Muscle of back (tissue), 11 donors: ENCODE results near the gene USP34. TPM values are rescaled to one million over a fixed set of nuclear protein-coding genes. Genes with fewer than 3 reads are reported as not detected.
"Not testable (repeated sequence)": the region's sequence is repeated elsewhere in the genome, so short reads cannot be mapped to it uniquely, and the experiment has no call there.

Source experiments
- DNase-seq, 3 donors: peaks; one replicate each; pipeline versions ENCODE4 v3.0.0 to v3.0.0-alpha.2; 2013
- polyA plus RNA-seq, 10 donors: library from polyadenylated mRNA; unstranded; fragments of 120-200 nt; gene quantifications; one replicate each; pipeline ENCODE4 v1.2.1, GENCODE V29; 2013; ENCODE audit not compliant: insufficient read length in 10 of 10

The USP34 gene
- polyA plus RNA-seq, 10 donors, result 63.1 to 109 (median 84.1) TPM

GRCh38 chr2:61187085-61187484 is 283.8 kb downstream of the USP34 start:
- DNase-seq, result no peak

GRCh38 chr2:61185231-61185728 is 285.6 kb downstream of the USP34 start:
- DNase-seq, result no peak

- DNase-seq, result no peak
Measured at GRCh38 chr2:61184263-61184662, 286.6 kb downstream of the USP34 start.

GRCh38 chr2:61183795-61184194 is 287.1 kb downstream of the USP34 start:
- no peak for DNase-seq

GRCh38 chr2:61182059-61182383 is 288.9 kb downstream of the USP34 start:
- DNase-seq, result no peak

GRCh38 chr2:61181382-61182058 is 289.4 kb downstream of the USP34 start:
- no peak for DNase-seq

- no peak for DNase-seq
Measured at GRCh38 chr2:61180686-61181085, 290.2 kb downstream of the USP34 start.

GRCh38 chr2:61179701-61180639 is 290.9 kb downstream of the USP34 start:
- DNase-seq, result peak in 2 of 3 donors; percentile 52 to 57

- DNase-seq, result peak in 1 of 3 donors; percentile 22
Measured at GRCh38 chr2:61178603-61179545, 292.0 kb downstream of the USP34 start.

DNA sequence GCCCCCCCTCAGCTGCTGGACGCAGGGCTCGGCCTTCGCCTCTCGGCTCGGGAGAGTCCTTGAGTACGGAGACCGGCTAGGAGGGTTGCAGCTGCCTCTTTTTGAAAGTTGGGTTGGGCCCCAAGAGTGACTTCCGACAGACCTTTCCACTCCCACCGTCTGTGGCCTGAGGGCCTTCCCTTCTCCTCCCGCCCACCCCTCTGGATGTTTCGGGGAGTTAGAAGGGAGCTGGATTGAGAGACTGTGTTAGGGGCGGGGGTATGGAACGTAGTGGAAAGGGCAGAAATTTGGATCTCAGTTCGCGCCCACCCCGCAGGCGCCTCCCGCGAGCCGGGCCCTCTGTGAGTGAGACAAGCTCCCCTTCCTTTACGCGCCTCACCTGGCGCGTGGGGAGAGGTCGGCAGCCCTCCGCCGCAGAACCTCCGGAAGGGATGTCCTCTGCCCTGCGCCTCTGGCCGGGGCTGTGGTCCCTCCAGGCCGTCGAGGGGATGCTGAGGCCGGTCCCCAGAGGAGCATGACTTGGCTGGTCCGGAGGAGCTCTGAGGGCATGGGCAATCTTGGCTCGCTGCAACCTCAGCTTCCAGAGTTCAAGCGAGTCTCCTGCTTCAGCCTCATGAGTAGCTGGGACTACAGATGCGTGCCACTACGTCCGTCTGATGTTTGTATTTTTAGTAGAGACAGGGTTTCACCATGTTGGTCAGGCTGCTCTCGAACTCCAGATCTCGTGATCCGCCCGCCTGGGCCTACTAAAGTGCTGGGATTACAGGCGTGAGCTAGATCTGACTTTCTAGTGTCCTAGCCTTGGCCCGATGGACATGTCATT is 292.9 kb downstream of the USP34 start:
- DNase-seq, result peak in 1 of 3 donors; percentile 57

DNA sequence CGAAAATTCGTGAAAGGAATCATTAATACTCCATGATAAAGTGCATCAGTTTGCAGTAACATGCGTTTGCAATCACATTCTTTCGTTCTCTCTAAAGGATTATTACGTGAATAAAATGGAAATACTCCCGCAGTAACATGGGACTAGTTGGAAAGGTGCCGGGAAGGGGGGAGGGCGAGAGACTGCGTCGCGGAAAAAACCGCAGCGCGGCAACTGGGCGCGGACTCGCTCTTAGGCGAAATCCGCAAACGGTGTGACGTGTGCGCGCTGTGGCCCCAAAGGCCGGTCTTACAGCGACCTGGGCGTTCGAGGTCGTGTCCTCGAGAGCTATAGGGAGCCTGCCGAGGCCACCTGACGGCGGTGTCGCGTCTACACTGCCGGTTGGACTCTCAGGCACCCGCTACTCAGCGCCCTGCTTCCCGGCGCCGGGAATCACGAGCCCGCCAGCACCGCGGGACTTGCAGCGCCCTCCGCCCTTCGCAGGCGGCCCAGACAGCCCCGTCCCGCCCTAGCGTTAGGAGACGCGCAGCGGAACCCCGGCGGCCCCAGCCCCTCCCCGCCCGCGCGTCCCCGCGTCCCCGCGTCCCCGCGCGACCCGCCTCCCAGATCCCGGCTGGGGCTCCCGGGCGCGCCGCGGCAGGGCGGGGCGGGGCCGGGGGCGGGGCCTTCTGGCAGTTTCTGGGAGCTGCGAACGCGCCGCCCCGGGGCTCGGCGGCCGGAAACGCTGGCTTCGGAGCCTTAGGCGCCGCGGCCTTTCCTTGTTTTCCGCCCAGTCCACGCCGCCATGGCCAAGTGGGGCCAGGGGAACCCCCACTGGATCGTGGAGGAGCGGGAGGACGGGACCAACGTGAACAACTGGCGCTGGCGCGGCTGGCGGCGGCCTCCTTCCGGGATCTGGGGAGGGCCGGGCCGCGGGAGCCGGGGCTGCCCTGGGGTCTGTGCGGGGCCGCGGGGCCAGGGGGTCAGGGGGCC is 293.8 kb downstream of the USP34 start:
- peak; percentile 94 to 98 (median 96) for DNase-seq

- no peak for DNase-seq
Measured at GRCh38 chr2:61175036-61175435, 295.9 kb downstream of the USP34 start.

GRCh38 chr2:61173116-61173515 is 297.8 kb downstream of the USP34 start:
- no peak for DNase-seq

- DNase-seq, result no peak
Measured at GRCh38 chr2:61172671-61173070, 298.2 kb downstream of the USP34 start.

GRCh38 chr2:61167579-61167978 is 303.3 kb downstream of the USP34 start:
- no peak for DNase-seq

- DNase-seq, result no peak
Measured at GRCh38 chr2:61165946-61166345, 304.9 kb downstream of the USP34 start.

GRCh38 chr2:61165082-61165481 is 305.8 kb downstream of the USP34 start:
- not testable (repeated sequence) for DNase-seq

DNA sequence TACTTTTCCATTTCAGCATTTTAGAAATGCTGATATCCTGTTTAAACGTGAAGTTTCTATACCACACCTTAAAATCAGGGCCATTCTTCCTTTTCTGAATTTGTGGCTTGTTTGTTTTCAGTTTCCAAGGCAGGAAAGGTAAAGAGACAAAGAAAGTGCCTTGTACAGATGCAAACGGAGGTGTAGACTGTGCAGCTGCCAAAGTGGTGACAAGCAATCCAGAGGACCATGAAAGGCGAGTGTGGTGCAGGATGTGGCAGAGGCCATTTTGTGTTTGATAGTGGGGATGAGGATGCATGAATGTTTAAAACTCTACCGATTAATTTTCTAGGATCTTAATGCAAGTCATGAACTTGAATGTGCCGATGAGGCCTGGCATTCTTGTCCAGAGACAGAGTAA is 308.2 kb downstream of the USP34 start:
- DNase-seq, result no peak

- no peak for DNase-seq
Measured at GRCh38 chr2:61161888-61162287, 309.0 kb downstream of the USP34 start, which contains the start of gene C2orf74. TSS of gene C2orf74 (plus strand) at chr2:61162188. CDS start at chr2:61162515, 327 bp downstream.
